Kasumi-1 (cell line): ENCODE data around the gene HOXA7.
A peak's percentile ranks its signal among the peaks of the same experiment; 100 is the strongest.

Source experiments
- DNase-seq, 2 experiments: peaks; one replicate each; lab custom pipeline; 2025; lab: John Stamatoyannopoulos, UW

Gene HOXA7

GRCh38 chr7:27147199-27148030 lies 9.1 kb downstream of the HOXA7 start, which contains the start of gene HOXA6:
Gene HOXA6 (minus strand): TSS chr7:27147774. CDS start chr7:27147749, 25 bp downstream.
- DNase-seq = no peak

GRCh38 chr7:27146491-27147198 lies 9.8 kb downstream of the HOXA7 start:
- no peak for DNase-seq

- DNase-seq = no peak
Observed at GRCh38 chr7:27145914-27146412, 10.5 kb downstream of the HOXA7 start.

- DNase-seq = no peak
Observed at GRCh38 chr7:27145165-27145913, 11.1 kb downstream of the HOXA7 start.

GRCh38 chr7:27144781-27145164 lies 11.7 kb downstream of the HOXA7 start:
- no peak for DNase-seq

- no peak for DNase-seq
Observed at GRCh38 chr7:27143950-27144780, 12.3 kb downstream of the HOXA7 start.

- DNase-seq = peak; percentile 100
Observed at GRCh38 chr7:27143023-27143949, 13.2 kb downstream of the HOXA7 start, which contains the start of gene HOXA5. Gene HOXA5 (minus strand): TSS chr7:27143681. CDS start chr7:27143607, 74 bp downstream.

- peak; percentile 67 to 71 for DNase-seq
Observed at GRCh38 chr7:27142580-27143022, 13.9 kb downstream of the HOXA7 start.

GRCh38 chr7:27141923-27142579 lies 14.4 kb downstream of the HOXA7 start:
- peak; percentile 90 to 91 for DNase-seq

GRCh38 chr7:27141137-27141922 lies 15.1 kb downstream of the HOXA7 start:
- peak; percentile 56 to 85 for DNase-seq

GRCh38 chr7:27140126-27140857 lies 16.2 kb downstream of the HOXA7 start:
- DNase-seq = no peak

- DNase-seq = no peak
Observed at GRCh38 chr7:27139334-27140125, 16.9 kb downstream of the HOXA7 start.

GRCh38 chr7:27138985-27139333 lies 17.5 kb downstream of the HOXA7 start:
- DNase-seq = no peak

- no peak for DNase-seq
Observed at GRCh38 chr7:27138472-27138871, 18.0 kb downstream of the HOXA7 start.

- DNase-seq = no peak
Observed at GRCh38 chr7:27137640-27138315, 18.7 kb downstream of the HOXA7 start.

- DNase-seq = peak; percentile 73 to 76
Observed at GRCh38 chr7:27134392-27134791, 22.1 kb downstream of the HOXA7 start.
